HG02840 (cell line): ENCODE results near the gene CDH4.

Experiments
- ATAC-seq: cut with Tn5 transposase; IDR thresholded peaks from one replicate; pipeline ENCODE4 v1.9.1; 2021; ENCODE audit warnings: mild to moderate bottlenecking, moderate library complexity, moderate number of reproducible peaks; ENCODE audit not compliant: unreplicated experiment, low FRiP score

Gene CDH4

GRCh38 chr20:61251529-61252393, at the start of gene CDH4:
Gene CDH4, plus strand, starts transcription at chr20:61252261.
- ATAC-seq: no peak

GRCh38 chr20:61203320-61203719, 48.7 kb upstream of the CDH4 start:
- ATAC-seq: no peak

GRCh38 chr20:61204206-61204605, 47.9 kb upstream of the CDH4 start:
- ATAC-seq: no peak

GRCh38 chr20:61205769-61206168, 46.3 kb upstream of the CDH4 start:
- ATAC-seq: no peak

- no peak for ATAC-seq
These were observed 41.2 kb upstream of the CDH4 start for GRCh38 chr20:61210862-61211261.

GRCh38 chr20:61217848-61218247, 34.2 kb upstream of the CDH4 start:
- no peak for ATAC-seq

GRCh38 chr20:61219021-61219431, 33.0 kb upstream of the CDH4 start:
- no peak for ATAC-seq

- no peak for ATAC-seq
These were observed 31.9 kb upstream of the CDH4 start for GRCh38 chr20:61220131-61220530.

- no peak for ATAC-seq
These were observed 31.3 kb upstream of the CDH4 start for GRCh38 chr20:61220626-61221325.

GRCh38 chr20:61222699-61223098, 29.4 kb upstream of the CDH4 start:
- ATAC-seq: no peak

GRCh38 chr20:61223121-61223520, 28.9 kb upstream of the CDH4 start:
- no peak for ATAC-seq

GRCh38 chr20:61230166-61230565, 21.9 kb upstream of the CDH4 start:
- no peak for ATAC-seq

GRCh38 chr20:61233590-61233989, 18.5 kb upstream of the CDH4 start:
- no peak for ATAC-seq

GRCh38 chr20:61234224-61234890, 17.7 kb upstream of the CDH4 start:
- ATAC-seq: no peak

GRCh38 chr20:61236713-61237112, 15.3 kb upstream of the CDH4 start:
- no peak for ATAC-seq

GRCh38 chr20:61238813-61239212, 13.2 kb upstream of the CDH4 start:
- no peak for ATAC-seq

GRCh38 chr20:61240814-61241213, 11.2 kb upstream of the CDH4 start:
- no peak for ATAC-seq

- no peak for ATAC-seq
These were observed 7.8 kb upstream of the CDH4 start for GRCh38 chr20:61244213-61244612.

- no peak for ATAC-seq
These were observed 5.8 kb upstream of the CDH4 start for GRCh38 chr20:61246269-61246668.

GRCh38 chr20:61249626-61250025, 2.4 kb upstream of the CDH4 start:
- no peak for ATAC-seq

GRCh38 chr20:61252601-61253263, 671 bp downstream of the CDH4 start:
- no peak for ATAC-seq
